Activated CD4-positive, alpha-beta T cell treated with anti-CD3 and anti-CD28 coated beads, Interleukin-2, amount 10 ng/mL, durations not matched to agents 7 days and 5 days (primary cell): Measurements from ENCODE around the gene CCDC43. TPM values are rescaled to one million over a fixed set of nuclear protein-coding genes. Genes with fewer than 3 reads are reported as not detected.

ENCODE experiments used
- CTCF ChIA-PET: fragments of 350-600 bp; sonication (Branson Sonifier 250); formaldehyde crosslinking; loops from one replicate; lab custom pipeline; 2021; ENCODE audit warnings: antibody characterized with exemption; lab: Charles Lee
- POLR2A ChIA-PET: fragments of 350-600 bp; sonication (Branson Sonifier 250); formaldehyde crosslinking; loops from one replicate; lab custom pipeline; 2021; ENCODE audit warnings: antibody characterized with exemption; lab: Charles Lee
- DNase-seq: peaks from one replicate; pipeline ENCODE4 v3.0.0-alpha.2; 2020
- H3K27ac Mint-ChIP-seq: one replicate; pipeline ENCODE4 v1.8.0; 2021; ENCODE audit warnings: mild to moderate bottlenecking, moderate library complexity, mixed read lengths
- H3K27me3 Mint-ChIP-seq: one replicate; pipeline ENCODE4 v1.8.0; 2021; ENCODE audit warnings: mixed read lengths
- H3K36me3 Mint-ChIP-seq: one replicate; pipeline ENCODE4 v1.8.0; 2021; ENCODE audit warnings: low read depth, mixed read lengths
- H3K4me1 Mint-ChIP-seq: one replicate; pipeline ENCODE4 v1.8.0; 2021; ENCODE audit warnings: mixed read lengths
- H3K4me3 Mint-ChIP-seq: one replicate; pipeline ENCODE4 v1.8.0; 2021; ENCODE audit warnings: mild to moderate bottlenecking, moderate library complexity, mixed read lengths
- H3K9me3 Mint-ChIP-seq: one replicate; pipeline ENCODE4 v1.8.0; 2021; ENCODE audit warnings: mixed read lengths
- total RNA-seq, 2 experiments: library from RNA; stranded (reverse); gene quantifications; one replicate each; pipeline ENCODE4 v1.2.3, GENCODE V29; 2021

The CCDC43 gene
- total RNA-seq, 2 experiments from 2014 or later, result 25.5 to 26.8 TPM

- DNase-seq, result no peak
- H3K27me3 Mint-ChIP-seq, result peaks cover 26% of the 10 kb centered on the region
- H3K27ac Mint-ChIP-seq, result no peak overlapping the region
- H3K4me3 Mint-ChIP-seq, result no peak overlapping the region
- H3K36me3 Mint-ChIP-seq, result no peaks in the 10 kb centered on the region
- peaks cover 3% of the 10 kb centered on the region for H3K4me1 Mint-ChIP-seq
- H3K9me3 Mint-ChIP-seq, result no peaks in the 10 kb centered on the region
- POLR2A ChIA-PET, result no interaction called here
- CTCF ChIA-PET, result no interaction called here
These were observed 27.7 kb downstream of the CCDC43 start for GRCh38 chr17:44661835-44662234.

- POLR2A ChIA-PET, result no interaction called here
- Mint-ChIP-seq H3K27me3 (peaks cover 32% of the 10 kb centered on the region), H3K36me3 (no peaks in the 10 kb centered on the region), H3K27ac (no peak within 1 kb of the TSS), H3K4me1 (peaks cover 8% of the 10 kb centered on the region), H3K9me3 (no peaks in the 10 kb centered on the region), H3K4me3 (peak within 1 kb of the TSS; percentile 59)
- peak; percentile 48 for DNase-seq
- CTCF ChIA-PET, result interaction anchor here (1.0 kb wide), 1 partner anchor 41 kb away, joined by 3 read pairs; no protein-coding TSS in a partner anchor
These were observed 33.4 kb downstream of the CCDC43 start, which contains the start of gene MEIOC for GRCh38 chr17:44655983-44656710. TSS of gene MEIOC (plus strand) at chr17:44656468. CDS start at chr17:44656614, 146 bp downstream.

- no peak overlapping the region for H3K27ac Mint-ChIP-seq
- peaks cover 36% of the 10 kb centered on the region for H3K27me3 Mint-ChIP-seq
- CTCF ChIA-PET, result no interaction called here
- peaks cover 8% of the 10 kb centered on the region for H3K4me1 Mint-ChIP-seq
- DNase-seq, result no peak
- H3K4me3 Mint-ChIP-seq, result no peak overlapping the region
- no peaks in the 10 kb centered on the region for H3K36me3 Mint-ChIP-seq
- POLR2A ChIA-PET, result interaction anchor here (0.8 kb wide), 1 partner anchor 13 kb away, joined by 5 read pairs; no protein-coding TSS in a partner anchor
- no peaks in the 10 kb centered on the region for H3K9me3 Mint-ChIP-seq
These were observed 35.6 kb downstream of the CCDC43 start for GRCh38 chr17:44653954-44654353.

GRCh38 chr17:44653384-44653783, 36.2 kb downstream of the CCDC43 start:
- DNase-seq, result no peak
- CTCF ChIA-PET, result no interaction called here
- Mint-ChIP-seq H3K4me1 (peaks cover 8% of the 10 kb centered on the region), H3K36me3 (no peaks in the 10 kb centered on the region), H3K27me3 (peaks cover 41% of the 10 kb centered on the region), H3K4me3 (no peak overlapping the region), H3K9me3 (no peaks in the 10 kb centered on the region), H3K27ac (no peak overlapping the region)
- POLR2A ChIA-PET, result no interaction called here

- Mint-ChIP-seq H3K4me3 (no peak overlapping the region), H3K4me1 (peaks cover 8% of the 10 kb centered on the region), H3K36me3 (no peaks in the 10 kb centered on the region), H3K27me3 (peaks cover 45% of the 10 kb centered on the region), H3K9me3 (no peaks in the 10 kb centered on the region), H3K27ac (no peak overlapping the region)
- CTCF ChIA-PET, result no interaction called here
- DNase-seq, result no peak
- POLR2A ChIA-PET, result no interaction called here
These were observed 36.8 kb downstream of the CCDC43 start for GRCh38 chr17:44652727-44653126.

GRCh38 chr17:44651228-44651627, 38.3 kb downstream of the CCDC43 start:
- Mint-ChIP-seq H3K27me3 (peaks cover 40% of the 10 kb centered on the region), H3K4me3 (no peak overlapping the region)

GRCh38 chr17:44648963-44649362, 40.6 kb downstream of the CCDC43 start:
- H3K4me1 Mint-ChIP-seq, result no peaks in the 10 kb centered on the region
- H3K27ac Mint-ChIP-seq, result no peak overlapping the region
- H3K36me3 Mint-ChIP-seq, result no peaks in the 10 kb centered on the region
- H3K27me3 Mint-ChIP-seq, result peaks cover 31% of the 10 kb centered on the region
- H3K4me3 Mint-ChIP-seq, result no peak overlapping the region
- CTCF ChIA-PET, result interaction anchor here (1.0 kb wide), 1 partner anchor 101 kb away, joined by 3 read pairs; no protein-coding TSS in a partner anchor
- no peaks in the 10 kb centered on the region for H3K9me3 Mint-ChIP-seq
- no peak for DNase-seq
- POLR2A ChIA-PET, result no interaction called here

More at GRCh38 chr17:44651228-44651627, 38.3 kb downstream of the CCDC43 start:
- Mint-ChIP-seq H3K36me3 (no peaks in the 10 kb centered on the region), H3K4me1 (peaks cover 5% of the 10 kb centered on the region), H3K9me3 (no peaks in the 10 kb centered on the region), H3K27ac (no peak overlapping the region)
- no peak for DNase-seq
- CTCF ChIA-PET, result no interaction called here
- POLR2A ChIA-PET, result no interaction called here

- no peak overlapping the region for H3K27ac Mint-ChIP-seq
- DNase-seq, result no peak
- no peaks in the 10 kb centered on the region for H3K36me3 Mint-ChIP-seq
- ChIA-PET CTCF (interaction anchor here (0.7 to 0.9 kb wide), 2 partner anchors 13 to 630 kb away, joined by 4 read pairs; no protein-coding TSS in a partner anchor), POLR2A (no interaction called here)
- peaks cover 29% of the 10 kb centered on the region for H3K27me3 Mint-ChIP-seq
- no peaks in the 10 kb centered on the region for H3K9me3 Mint-ChIP-seq
- H3K4me1 Mint-ChIP-seq, result no peaks in the 10 kb centered on the region
- H3K4me3 Mint-ChIP-seq, result no peak overlapping the region
These were observed 41.8 kb downstream of the CCDC43 start for GRCh38 chr17:44647736-44648135.

- ChIA-PET CTCF (interaction anchor here (0.7 to 0.8 kb wide), 2 partner anchors 52 to 488 kb away, joined by 3 read pairs; no protein-coding TSS in a partner anchor), POLR2A (no interaction called here)
- DNase-seq, result no peak
- Mint-ChIP-seq H3K4me3 (no peak overlapping the region), H3K36me3 (no peaks in the 10 kb centered on the region), H3K27me3 (peaks cover 34% of the 10 kb centered on the region), H3K27ac (no peak overlapping the region), H3K4me1 (no peaks in the 10 kb centered on the region), H3K9me3 (no peaks in the 10 kb centered on the region)
These were observed 43.3 kb downstream of the CCDC43 start for GRCh38 chr17:44646280-44646679.

- no peak overlapping the region for H3K4me3 Mint-ChIP-seq
- ChIA-PET CTCF (interaction anchor here (0.6 kb wide), 1 partner anchor 89 kb away, joined by 3 read pairs; no protein-coding TSS in a partner anchor), POLR2A (no interaction called here)
- peaks cover 36% of the 10 kb centered on the region for H3K27me3 Mint-ChIP-seq
- DNase-seq, result no peak
- no peaks in the 10 kb centered on the region for H3K9me3 Mint-ChIP-seq
- H3K4me1 Mint-ChIP-seq, result no peaks in the 10 kb centered on the region
- H3K36me3 Mint-ChIP-seq, result no peaks in the 10 kb centered on the region
- no peak overlapping the region for H3K27ac Mint-ChIP-seq
These were observed 44.2 kb downstream of the CCDC43 start for GRCh38 chr17:44645341-44645740.

- no peak for DNase-seq
- CTCF ChIA-PET, result no interaction called here
- Mint-ChIP-seq H3K9me3 (no peaks in the 10 kb centered on the region), H3K4me1 (no peaks in the 10 kb centered on the region), H3K4me3 (no peak overlapping the region), H3K36me3 (no peaks in the 10 kb centered on the region), H3K27me3 (peaks cover 24% of the 10 kb centered on the region), H3K27ac (no peak overlapping the region)
- POLR2A ChIA-PET, result interaction anchor here (0.7 kb wide), 1 partner anchor 23 kb away, joined by 6 read pairs; no protein-coding TSS in a partner anchor
These were observed 46.7 kb downstream of the CCDC43 start for GRCh38 chr17:44642834-44643233.

GRCh38 chr17:44637066-44637465, 52.5 kb downstream of the CCDC43 start:
- no peaks in the 10 kb centered on the region for H3K9me3 Mint-ChIP-seq
- DNase-seq, result no peak
- H3K4me1 Mint-ChIP-seq, result no peaks in the 10 kb centered on the region
- POLR2A ChIA-PET, result no interaction called here
- no peaks in the 10 kb centered on the region for H3K36me3 Mint-ChIP-seq
- H3K27me3 Mint-ChIP-seq, result peaks cover 26% of the 10 kb centered on the region
- H3K27ac Mint-ChIP-seq, result no peak overlapping the region
- H3K4me3 Mint-ChIP-seq, result no peak overlapping the region
- CTCF ChIA-PET, result interaction anchor here (0.6 to 1.3 kb wide), 3 partner anchors 8 to 518 kb away, joined by 3 to 5 read pairs (median 3); no protein-coding TSS in a partner anchor

GRCh38 chr17:44636562-44636961, 53.0 kb downstream of the CCDC43 start:
- H3K4me3 Mint-ChIP-seq, result no peak overlapping the region
- peaks cover 26% of the 10 kb centered on the region for H3K27me3 Mint-ChIP-seq
- ChIA-PET CTCF (interaction anchor here (1.3 kb wide), 1 partner anchor 13 kb away, joined by 5 read pairs; no protein-coding TSS in a partner anchor), POLR2A (no interaction called here)
- no peaks in the 10 kb centered on the region for H3K9me3 Mint-ChIP-seq
- no peaks in the 10 kb centered on the region for H3K4me1 Mint-ChIP-seq
- no peaks in the 10 kb centered on the region for H3K36me3 Mint-ChIP-seq
- H3K27ac Mint-ChIP-seq, result no peak overlapping the region
- no peak for DNase-seq
